Fibroblast of the aortic adventitia (primary cell): ENCODE measurements around the gene E4F1. TPM values are rescaled to one million over a fixed set of nuclear protein-coding genes. Genes with fewer than 3 reads are reported as not detected.

Experiments used
- DNase-seq: peaks from one replicate; pipeline ENCODE4 v3.0.0-alpha.2; 2010; ENCODE audit warnings: low read depth
- H3K4me3 ChIP-seq: 2 replicates; pipeline ENCODE4 v1.5.1; 2011; ENCODE audit warnings: low read depth, mild to moderate bottlenecking, control low read depth, low read length, moderate library complexity
- total RNA-seq: library from RNA; depleted of rRNA; stranded (reverse); fragments of >200 nt; gene quantifications from 2 replicates; pipeline ENCODE4 v1.2.3, GENCODE V29; 2012; ENCODE audit warnings: low replicate concordance
- TF ChIP-seq, protein P1 (sequence below): IDR thresholded peaks from 2 replicates; pipeline ENCODE4 v1.5.1; 2011; ENCODE audit warnings: mild to moderate bottlenecking, low read length, control low read depth, inconsistent platforms; ENCODE audit not compliant: insufficient read depth

Gene E4F1
- total RNA-seq, 1 donor = 18.7 TPM

DNA sequence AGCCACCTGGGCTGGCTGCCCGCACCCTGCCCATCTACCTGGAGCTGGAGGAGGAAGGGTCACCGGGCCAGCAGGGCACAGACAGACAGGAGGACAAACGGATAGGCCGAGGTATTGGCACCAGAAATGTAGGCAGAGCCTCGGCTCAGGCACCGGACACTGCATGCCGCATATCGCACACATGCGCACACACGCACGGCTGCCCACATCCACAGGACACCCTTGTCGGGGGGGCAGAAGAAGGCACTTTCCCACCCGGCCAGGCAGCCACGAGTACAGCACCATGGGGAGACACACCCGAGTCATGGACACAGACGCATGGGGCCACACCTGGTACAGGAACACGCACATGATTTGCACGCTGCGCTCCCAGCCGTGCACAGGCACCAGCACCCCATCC lies 41.4 kb upstream of the E4F1 start:
- TF ChIP-seq, protein P1, sequence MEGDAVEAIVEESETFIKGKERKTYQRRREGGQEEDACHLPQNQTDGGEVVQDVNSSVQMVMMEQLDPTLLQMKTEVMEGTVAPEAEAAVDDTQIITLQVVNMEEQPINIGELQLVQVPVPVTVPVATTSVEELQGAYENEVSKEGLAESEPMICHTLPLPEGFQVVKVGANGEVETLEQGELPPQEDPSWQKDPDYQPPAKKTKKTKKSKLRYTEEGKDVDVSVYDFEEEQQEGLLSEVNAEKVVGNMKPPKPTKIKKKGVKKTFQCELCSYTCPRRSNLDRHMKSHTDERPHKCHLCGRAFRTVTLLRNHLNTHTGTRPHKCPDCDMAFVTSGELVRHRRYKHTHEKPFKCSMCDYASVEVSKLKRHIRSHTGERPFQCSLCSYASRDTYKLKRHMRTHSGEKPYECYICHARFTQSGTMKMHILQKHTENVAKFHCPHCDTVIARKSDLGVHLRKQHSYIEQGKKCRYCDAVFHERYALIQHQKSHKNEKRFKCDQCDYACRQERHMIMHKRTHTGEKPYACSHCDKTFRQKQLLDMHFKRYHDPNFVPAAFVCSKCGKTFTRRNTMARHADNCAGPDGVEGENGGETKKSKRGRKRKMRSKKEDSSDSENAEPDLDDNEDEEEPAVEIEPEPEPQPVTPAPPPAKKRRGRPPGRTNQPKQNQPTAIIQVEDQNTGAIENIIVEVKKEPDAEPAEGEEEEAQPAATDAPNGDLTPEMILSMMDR = no peak
- no peak overlapping the region for H3K4me3 ChIP-seq
- no peak for DNase-seq

DNA sequence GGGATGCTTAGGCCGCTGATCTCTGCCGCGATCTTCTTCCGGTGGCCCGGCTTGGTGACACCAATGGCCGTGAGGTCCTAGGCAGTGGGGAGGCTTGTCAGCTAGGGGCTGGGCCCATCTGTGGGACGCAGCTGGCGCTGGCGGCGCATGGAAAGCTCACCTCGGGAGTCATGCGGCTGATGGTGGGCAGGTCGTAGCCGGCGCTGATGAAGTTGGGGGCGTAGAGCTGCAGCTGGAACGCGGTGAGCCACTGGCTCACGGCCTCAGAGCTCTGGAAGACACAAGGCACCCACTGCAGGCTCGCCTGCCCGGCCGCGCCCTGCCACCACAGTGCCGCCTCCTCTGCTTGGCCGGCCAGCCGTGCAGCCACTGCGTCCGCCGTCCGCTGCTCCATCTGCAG lies 39.7 kb upstream of the E4F1 start:
- H3K4me3 ChIP-seq = no peak overlapping the region
- TF ChIP-seq, protein P1 = no peak
- no peak for DNase-seq

DNA sequence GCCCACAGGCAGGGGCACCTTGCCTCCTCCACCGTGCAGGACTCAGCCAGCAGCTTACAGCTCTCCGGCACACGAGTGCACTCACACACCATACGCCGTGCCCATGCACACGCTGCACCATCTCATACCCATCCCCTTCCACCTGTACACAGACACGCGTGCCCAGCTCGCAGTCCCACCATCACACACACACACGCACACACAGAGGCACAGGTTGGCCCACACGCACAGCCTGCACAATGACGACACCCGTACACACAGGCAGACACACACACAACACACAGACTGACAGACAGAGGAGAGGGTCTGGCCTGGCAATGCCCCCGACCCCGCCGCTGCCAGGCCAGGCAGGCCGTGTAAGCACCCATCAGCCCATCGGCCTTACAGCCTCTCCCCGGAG lies 39.0 kb upstream of the E4F1 start:
- TF ChIP-seq, protein P1 = no peak
- no peak for DNase-seq
- H3K4me3 ChIP-seq = no peak overlapping the region

DNA sequence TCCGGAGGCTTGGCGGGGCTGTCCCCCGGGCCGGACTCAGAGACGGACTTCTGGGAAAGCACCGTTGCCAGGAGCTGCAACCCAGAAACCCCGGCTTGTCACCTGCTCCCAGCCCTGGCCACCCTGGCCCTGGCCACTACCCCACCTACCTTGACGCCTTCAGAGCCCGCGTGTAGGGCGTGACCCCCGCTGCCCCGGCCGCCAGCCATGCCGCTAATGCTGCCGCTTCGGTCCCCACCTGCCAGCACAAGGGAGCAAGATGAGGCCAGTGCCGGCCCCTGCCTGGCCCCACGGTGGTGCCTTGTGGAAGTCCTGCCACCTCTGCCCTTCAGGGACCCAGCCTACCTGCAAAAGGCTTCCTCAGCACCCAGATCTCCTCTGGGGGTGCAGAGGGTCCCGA lies 38.4 kb upstream of the E4F1 start:
- TF ChIP-seq, protein P1 = no peak
- DNase-seq = no peak
- no peak overlapping the region for H3K4me3 ChIP-seq

DNA sequence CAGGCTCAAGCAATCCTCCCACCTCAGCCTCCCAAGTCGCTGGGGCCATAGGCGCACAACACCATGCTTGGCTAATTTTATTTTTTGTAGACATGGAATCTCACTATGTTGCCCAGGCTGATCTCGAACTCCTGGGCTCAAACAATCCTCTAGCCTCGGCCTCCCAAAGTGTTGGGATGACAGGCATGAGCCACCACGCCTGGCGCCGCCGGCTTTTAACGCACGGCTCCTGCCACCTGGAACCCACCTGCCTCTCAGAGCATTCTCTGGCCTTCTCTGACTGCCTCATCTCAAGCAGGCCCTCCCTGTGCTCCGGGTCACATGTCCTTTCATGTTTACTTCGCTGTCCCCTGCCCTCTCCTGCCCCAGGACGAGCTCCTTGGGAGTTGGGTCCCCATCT lies 37.3 kb upstream of the E4F1 start:
- no peak for DNase-seq
- TF ChIP-seq, protein P1 = no peak
- H3K4me3 ChIP-seq = no peak overlapping the region

DNA sequence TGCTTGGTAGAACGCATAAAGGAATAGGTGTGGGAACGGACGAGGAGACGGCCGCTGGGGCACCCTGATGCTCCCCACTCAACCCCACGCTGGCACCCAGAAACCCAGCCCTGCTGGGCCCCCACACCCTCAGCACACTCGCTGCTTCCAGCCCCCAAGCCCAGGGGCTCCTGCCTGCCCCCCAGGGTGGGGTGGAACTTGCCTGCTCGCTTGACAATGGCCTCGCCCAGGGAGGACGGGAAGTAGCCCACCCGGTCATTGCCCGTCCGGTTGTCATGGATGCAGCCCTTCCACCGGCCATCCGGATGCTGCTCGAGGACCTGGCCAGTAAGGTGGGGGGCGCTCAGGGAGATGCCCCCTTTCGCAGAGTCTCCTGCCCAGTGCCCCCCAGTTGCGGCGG lies 36.9 kb upstream of the E4F1 start:
- no peak for DNase-seq
- H3K4me3 ChIP-seq = no peak overlapping the region
- TF ChIP-seq, protein P1 = no peak

DNA sequence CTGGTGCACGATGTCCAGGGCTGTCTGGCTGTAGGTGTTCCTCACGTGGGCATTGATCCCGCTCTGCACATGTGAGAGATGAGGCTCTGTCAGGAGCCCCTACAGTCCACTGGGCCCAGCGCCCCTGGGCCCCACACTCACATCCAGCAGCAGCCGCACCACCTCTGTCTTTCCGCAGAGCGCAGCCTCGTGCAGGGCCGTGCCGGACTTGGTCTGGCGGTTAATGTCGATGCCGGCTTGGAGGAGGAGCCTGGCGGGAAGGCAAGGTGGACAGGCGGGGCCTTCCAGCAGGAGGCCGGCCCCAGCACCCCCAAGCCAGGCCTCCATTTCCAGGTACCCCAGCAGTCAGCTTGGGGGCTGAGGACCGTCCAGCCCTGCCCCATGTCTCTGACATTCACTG lies 36.2 kb upstream of the E4F1 start:
- H3K4me3 ChIP-seq = no peak overlapping the region

More for the DNA sequence above, 36.2 kb upstream of the E4F1 start:
- TF ChIP-seq, protein P1 = no peak
- DNase-seq = no peak
